Transverse colon (tissue), 4 donors: ENCODE results near the gene ADAMTS14.

Source experiments
- POLR2A ChIP-seq: fragments of 450-650 bp; IDR thresholded peaks from one replicate; pipeline ENCODE4 v1.6.1; 2016; ENCODE audit warnings: antibody characterized with exemption, mild to moderate bottlenecking, moderate library complexity
- POLR2AphosphoS5 ChIP-seq, 3 donors: sonication (generic); formaldehyde crosslinking; IDR thresholded peaks; one replicate each; pipeline ENCODE4 v1.6.1; 2016; ENCODE audit warnings: antibody characterized with exemption in 3 of 3
- TF ChIP-seq, protein P1 (sequence below), 5 experiments: fragments of 200-600 bp in 3 of 5; fragments of 450-650 bp in 2 of 5; sonication (generic) in 3 of 5; IDR thresholded peaks; 1 replicate in 2 of 5; 2 replicates in 3 of 5; pipeline ENCODE4 v1.5.1; 2016 to 2017; ENCODE audit warnings: antibody characterized with exemption in 5 of 5, inconsistent platforms in 3 of 5, mild to moderate bottlenecking in 2 of 5, moderate library complexity in 1 of 5

DNA sequence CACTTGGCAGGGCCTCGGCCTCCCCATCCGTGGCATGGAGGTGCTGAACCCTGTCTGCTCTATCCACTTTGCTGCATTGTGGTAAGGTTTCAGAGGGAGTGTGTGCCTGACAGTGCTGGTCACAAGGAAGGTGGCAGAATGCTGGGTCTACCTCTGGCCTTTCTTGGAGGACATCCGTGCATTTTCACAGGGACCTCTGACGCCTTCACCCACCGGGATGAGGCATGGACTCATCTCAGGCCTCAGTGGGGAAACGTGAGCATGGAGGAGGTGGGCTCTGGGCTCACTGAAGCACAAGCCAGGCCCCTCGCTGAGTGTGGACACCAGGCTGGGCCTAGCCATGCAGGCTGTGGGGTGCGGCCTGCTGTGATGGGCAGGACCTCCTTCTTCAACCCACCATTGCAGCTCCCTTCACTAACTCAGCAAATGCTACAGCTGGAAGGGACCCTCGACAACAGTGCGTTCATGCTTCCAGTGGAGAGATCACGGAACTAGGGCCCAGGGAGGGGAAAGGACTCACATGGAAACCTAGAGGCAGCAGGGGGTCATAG, 104.2 kb downstream of the ADAMTS14 start:
- TF ChIP-seq POLR2A (no peak), POLR2AphosphoS5 (IDR thresholded peaks at IDR 0.05) (no peak)
- TF ChIP-seq, protein P1, sequence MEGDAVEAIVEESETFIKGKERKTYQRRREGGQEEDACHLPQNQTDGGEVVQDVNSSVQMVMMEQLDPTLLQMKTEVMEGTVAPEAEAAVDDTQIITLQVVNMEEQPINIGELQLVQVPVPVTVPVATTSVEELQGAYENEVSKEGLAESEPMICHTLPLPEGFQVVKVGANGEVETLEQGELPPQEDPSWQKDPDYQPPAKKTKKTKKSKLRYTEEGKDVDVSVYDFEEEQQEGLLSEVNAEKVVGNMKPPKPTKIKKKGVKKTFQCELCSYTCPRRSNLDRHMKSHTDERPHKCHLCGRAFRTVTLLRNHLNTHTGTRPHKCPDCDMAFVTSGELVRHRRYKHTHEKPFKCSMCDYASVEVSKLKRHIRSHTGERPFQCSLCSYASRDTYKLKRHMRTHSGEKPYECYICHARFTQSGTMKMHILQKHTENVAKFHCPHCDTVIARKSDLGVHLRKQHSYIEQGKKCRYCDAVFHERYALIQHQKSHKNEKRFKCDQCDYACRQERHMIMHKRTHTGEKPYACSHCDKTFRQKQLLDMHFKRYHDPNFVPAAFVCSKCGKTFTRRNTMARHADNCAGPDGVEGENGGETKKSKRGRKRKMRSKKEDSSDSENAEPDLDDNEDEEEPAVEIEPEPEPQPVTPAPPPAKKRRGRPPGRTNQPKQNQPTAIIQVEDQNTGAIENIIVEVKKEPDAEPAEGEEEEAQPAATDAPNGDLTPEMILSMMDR (IDR thresholded peaks at IDR 0.05) = no peak
